Measurements from ENCODE around the gene NFAM1. TPM values are rescaled to one million over a fixed set of nuclear protein-coding genes. Genes with fewer than 3 reads are reported as not detected.

Gene NFAM1
- total RNA-seq, 3 donors from 2014 or later (not counting 1 experiment from before 2014, with no cell fraction given): 2.4 to 7.8 (median 3.6) TPM

GRCh38 chr22:42434748-42435425 lies 2.7 kb upstream of the NFAM1 start:
- Mint-ChIP-seq H3K4me1 (peaks cover 0 to 9% of the 10 kb centered on the region in 2 donors), H3K4me3 (no peak overlapping the region), H3K27me3 (ENCODE audit: low read depth in 2 of 2) (peaks cover 15 to 29% of the 10 kb centered on the region in 2 donors), H3K36me3 (no peaks in the 10 kb centered on the region), H3K27ac (no peak overlapping the region), H3K9me3 (no peaks in the 10 kb centered on the region)
- Histone ChIP-seq H3K36me3 (ENCODE audit: control insufficient read depth, insufficient read depth, low read length) (no peaks in the 10 kb centered on the region), H3K27ac (ENCODE audit: low read length) (no peak overlapping the region), H3K27me3 (ENCODE audit: control insufficient read depth, insufficient read depth, low read length) (peaks cover 5% of the 10 kb centered on the region), H3K4me1 (ENCODE audit: control insufficient read depth, insufficient read depth, low read length) (peaks cover 27% of the 10 kb centered on the region), H3K4me3 (ENCODE audit: low read length) (no peak overlapping the region), H3K9me3 (ENCODE audit: control insufficient read depth, insufficient read depth, low read length) (no peaks in the 10 kb centered on the region)
- 82% methylated on average over 14 of the region's 14 CpGs for WGBS (ENCODE audit: insufficient coverage)
- DNase-seq (no peak), ATAC-seq (no peak)
- no peak for TF ChIP-seq CTCF (IDR thresholded peaks at IDR 0.05)
- intact Hi-C loops (cut with micrococcal nuclease): no loop called here

GRCh38 chr22:42433754-42434682 lies 1.8 kb upstream of the NFAM1 start:
- no peak overlapping the region for H3K4me3 Mint-ChIP-seq
- no peaks in the 10 kb centered on the region for H3K9me3 Mint-ChIP-seq
- no peak overlapping the region for H3K27ac Mint-ChIP-seq
- no peaks in the 10 kb centered on the region for H3K36me3 ChIP-seq (ENCODE audit: control insufficient read depth, insufficient read depth, low read length)
- H3K4me3 ChIP-seq (ENCODE audit: low read length): no peak overlapping the region
- ATAC-seq (no peak), DNase-seq (no peak)
- intact Hi-C loops (cut with micrococcal nuclease): no loop called here
- H3K27ac ChIP-seq (ENCODE audit: low read length): no peak overlapping the region
- TF ChIP-seq CTCF (IDR thresholded peaks at IDR 0.05): no peak
- H3K4me1 Mint-ChIP-seq: peaks cover 0 to 7% of the 10 kb centered on the region in 2 donors
- H3K9me3 ChIP-seq (ENCODE audit: control insufficient read depth, insufficient read depth, low read length): no peaks in the 10 kb centered on the region
- no peaks in the 10 kb centered on the region for H3K36me3 Mint-ChIP-seq
- peaks cover 15 to 31% of the 10 kb centered on the region in 2 donors for H3K27me3 Mint-ChIP-seq (ENCODE audit: low read depth in 2 of 2)
- 82% methylated on average over 27 of the region's 27 CpGs for WGBS (ENCODE audit: insufficient coverage)
- H3K27me3 ChIP-seq (ENCODE audit: control insufficient read depth, insufficient read depth, low read length): peaks cover 5% of the 10 kb centered on the region
- H3K4me1 ChIP-seq (ENCODE audit: control insufficient read depth, insufficient read depth, low read length): peaks cover 22% of the 10 kb centered on the region

GRCh38 chr22:42432818-42433217 lies 615 bp upstream of the NFAM1 start:
- no peaks in the 10 kb centered on the region for H3K36me3 ChIP-seq (ENCODE audit: control insufficient read depth, insufficient read depth, low read length)
- ATAC-seq: no peak
- no peaks in the 10 kb centered on the region for H3K9me3 ChIP-seq (ENCODE audit: control insufficient read depth, insufficient read depth, low read length)
- intact Hi-C loops (cut with micrococcal nuclease): no loop called here
- H3K27ac Mint-ChIP-seq: no peak overlapping the region
- H3K27ac ChIP-seq (ENCODE audit: low read length): no peak overlapping the region
- no peak for TF ChIP-seq CTCF (IDR thresholded peaks at IDR 0.05)
- H3K9me3 Mint-ChIP-seq: no peaks in the 10 kb centered on the region
- H3K27me3 Mint-ChIP-seq (ENCODE audit: low read depth in 2 of 2): peaks cover 15 to 28% of the 10 kb centered on the region in 2 donors
- 83% methylated on average over 7 of the region's 8 CpGs for WGBS (ENCODE audit: insufficient coverage)
- H3K27me3 ChIP-seq (ENCODE audit: control insufficient read depth, insufficient read depth, low read length): peaks cover 3% of the 10 kb centered on the region
- no peak for DNase-seq
- H3K4me3 Mint-ChIP-seq: no peak overlapping the region
- H3K4me1 ChIP-seq (ENCODE audit: control insufficient read depth, insufficient read depth, low read length): peaks cover 16% of the 10 kb centered on the region
- no peaks in the 10 kb centered on the region for H3K36me3 Mint-ChIP-seq
- peaks cover 0 to 7% of the 10 kb centered on the region in 2 donors for H3K4me1 Mint-ChIP-seq
- H3K4me3 ChIP-seq (ENCODE audit: low read length): no peak overlapping the region
